B cell (primary cell): ENCODE measurements around the gene PTGDR.

Experiments
- CTCF ChIP-seq: fragments of 200-600 bp; IDR thresholded peaks from one replicate; pipeline ENCODE4 v1.8.0; 2022; ENCODE audit warnings: antibody characterized with exemption, mild to moderate bottlenecking
- EZH2 ChIP-seq: IDR thresholded peaks from 2 replicates; pipeline ENCODE4 v1.6.1; 2012; ENCODE audit warnings: borderline replicate concordance, low read depth, mild to moderate bottlenecking, moderate library complexity, low read length; ENCODE audit not compliant: insufficient read depth, poor library complexity, severe bottlenecking

GRCh38 chr14:52319919-52320318 lies 52.4 kb downstream of the PTGDR start:
- TF ChIP-seq CTCF (no peak), EZH2 (no peak)
